ENCODE measurements around the gene MLXIPL.

- TF ChIP-seq, protein P1, sequence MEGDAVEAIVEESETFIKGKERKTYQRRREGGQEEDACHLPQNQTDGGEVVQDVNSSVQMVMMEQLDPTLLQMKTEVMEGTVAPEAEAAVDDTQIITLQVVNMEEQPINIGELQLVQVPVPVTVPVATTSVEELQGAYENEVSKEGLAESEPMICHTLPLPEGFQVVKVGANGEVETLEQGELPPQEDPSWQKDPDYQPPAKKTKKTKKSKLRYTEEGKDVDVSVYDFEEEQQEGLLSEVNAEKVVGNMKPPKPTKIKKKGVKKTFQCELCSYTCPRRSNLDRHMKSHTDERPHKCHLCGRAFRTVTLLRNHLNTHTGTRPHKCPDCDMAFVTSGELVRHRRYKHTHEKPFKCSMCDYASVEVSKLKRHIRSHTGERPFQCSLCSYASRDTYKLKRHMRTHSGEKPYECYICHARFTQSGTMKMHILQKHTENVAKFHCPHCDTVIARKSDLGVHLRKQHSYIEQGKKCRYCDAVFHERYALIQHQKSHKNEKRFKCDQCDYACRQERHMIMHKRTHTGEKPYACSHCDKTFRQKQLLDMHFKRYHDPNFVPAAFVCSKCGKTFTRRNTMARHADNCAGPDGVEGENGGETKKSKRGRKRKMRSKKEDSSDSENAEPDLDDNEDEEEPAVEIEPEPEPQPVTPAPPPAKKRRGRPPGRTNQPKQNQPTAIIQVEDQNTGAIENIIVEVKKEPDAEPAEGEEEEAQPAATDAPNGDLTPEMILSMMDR (conservative IDR thresholded peaks at IDR 0.05 in 1 of 2, IDR thresholded peaks at IDR 0.05 in 1 of 2; ENCODE audit: extremely low read depth in 1 of 2, insufficient read depth in 1 of 2, low read depth in 1 of 2, low read length in 2 of 2), result no peak
- no peak for TF ChIP-seq EZH2 (IDR thresholded peaks at IDR 0.05; ENCODE audit: borderline replicate concordance, low read length)
Measured at GRCh38 chr7:73633323-73633722, 9.0 kb upstream of the MLXIPL start.

All from mammary epithelial cell (primary cell).